ENCODE results near the gene ARF3.

- TF ChIP-seq CTCF (IDR thresholded peaks at IDR 0.05) = no peak
- no peak for TF ChIP-seq REST (IDR thresholded peaks at IDR 0.05; ENCODE audit: insufficient read depth in 1 of 2, low read depth in 2 of 2, low read length in 1 of 2)
These were observed 56.0 kb downstream of the ARF3 start for GRCh38 chr12:48901278-48901677.

All from Panc1 (cell line).